Right lobe of liver (tissue), 4 donors: Measurements from ENCODE around the gene ING5.

Experiments
- POLR2A ChIP-seq: fragments of 450-650 bp; IDR thresholded peaks from one replicate; pipeline ENCODE4 v1.6.1; 2017; ENCODE audit warnings: antibody characterized with exemption, mild to moderate bottlenecking
- TF ChIP-seq, protein P1 (sequence below), 4 donors: fragments of 200-600 bp in 3 of 4; fragments of 450-650 bp in 1 of 4; IDR thresholded peaks; one replicate each; pipeline versions ENCODE4 v1.5.1 to v1.8.0; 2016 to 2022; ENCODE audit warnings: antibody characterized with exemption in 4 of 4, mild to moderate bottlenecking in 2 of 4
- donor health status: DM: no; HTN: no; CAD: no.
- donor health status: DM: no; HTN: no; CAD: no.
- donor health status: DM: no; HTN: yes; CAD: no.

- TF ChIP-seq, protein P1, sequence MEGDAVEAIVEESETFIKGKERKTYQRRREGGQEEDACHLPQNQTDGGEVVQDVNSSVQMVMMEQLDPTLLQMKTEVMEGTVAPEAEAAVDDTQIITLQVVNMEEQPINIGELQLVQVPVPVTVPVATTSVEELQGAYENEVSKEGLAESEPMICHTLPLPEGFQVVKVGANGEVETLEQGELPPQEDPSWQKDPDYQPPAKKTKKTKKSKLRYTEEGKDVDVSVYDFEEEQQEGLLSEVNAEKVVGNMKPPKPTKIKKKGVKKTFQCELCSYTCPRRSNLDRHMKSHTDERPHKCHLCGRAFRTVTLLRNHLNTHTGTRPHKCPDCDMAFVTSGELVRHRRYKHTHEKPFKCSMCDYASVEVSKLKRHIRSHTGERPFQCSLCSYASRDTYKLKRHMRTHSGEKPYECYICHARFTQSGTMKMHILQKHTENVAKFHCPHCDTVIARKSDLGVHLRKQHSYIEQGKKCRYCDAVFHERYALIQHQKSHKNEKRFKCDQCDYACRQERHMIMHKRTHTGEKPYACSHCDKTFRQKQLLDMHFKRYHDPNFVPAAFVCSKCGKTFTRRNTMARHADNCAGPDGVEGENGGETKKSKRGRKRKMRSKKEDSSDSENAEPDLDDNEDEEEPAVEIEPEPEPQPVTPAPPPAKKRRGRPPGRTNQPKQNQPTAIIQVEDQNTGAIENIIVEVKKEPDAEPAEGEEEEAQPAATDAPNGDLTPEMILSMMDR (IDR thresholded peaks at IDR 0.05): no peak
- TF ChIP-seq POLR2A: no peak
Observed at GRCh38 chr2:241708879-241709278, 7.0 kb downstream of the ING5 start.
